Measurements from ENCODE around the gene HS3ST5. TPM values are rescaled to one million over a fixed set of nuclear protein-coding genes. Genes with fewer than 3 reads are reported as not detected.

HS3ST5 gene
- total RNA-seq, 1 donor from 2014 or later = 3.6 TPM

GRCh38 chr6:114376611-114377175 lies 33.9 kb upstream of the HS3ST5 start:
- H3K27ac Mint-ChIP-seq = no peak overlapping the region
- no peaks in the 10 kb centered on the region for H3K9me3 Mint-ChIP-seq
- no peak for DNase-seq (ENCODE audit: extremely low spot score, unreplicated experiment)
- no peaks in the 10 kb centered on the region for H3K4me1 Mint-ChIP-seq (ENCODE audit: unreplicated experiment)
- H3K36me3 Mint-ChIP-seq = no peaks in the 10 kb centered on the region
- H3K4me3 Mint-ChIP-seq = no peak overlapping the region
- TF ChIP-seq CTCF (conservative IDR thresholded peaks at IDR 0.05) = no peak
- H3K27me3 Mint-ChIP-seq = no peaks in the 10 kb centered on the region

GRCh38 chr6:114375541-114376192 lies 32.8 kb upstream of the HS3ST5 start:
- Mint-ChIP-seq H3K9me3 (no peaks in the 10 kb centered on the region), H3K36me3 (no peaks in the 10 kb centered on the region), H3K27ac (no peak overlapping the region), H3K4me1 (ENCODE audit: unreplicated experiment) (no peaks in the 10 kb centered on the region), H3K27me3 (no peaks in the 10 kb centered on the region), H3K4me3 (no peak overlapping the region)
- no peak for DNase-seq (ENCODE audit: extremely low spot score, unreplicated experiment)
- TF ChIP-seq CTCF (conservative IDR thresholded peaks at IDR 0.05) = no peak

- Mint-ChIP-seq H3K4me1 (ENCODE audit: unreplicated experiment) (no peaks in the 10 kb centered on the region), H3K27me3 (no peaks in the 10 kb centered on the region), H3K27ac (no peak overlapping the region), H3K4me3 (no peak overlapping the region), H3K36me3 (no peaks in the 10 kb centered on the region), H3K9me3 (no peaks in the 10 kb centered on the region)
- no peak for TF ChIP-seq CTCF (conservative IDR thresholded peaks at IDR 0.05)
- DNase-seq (ENCODE audit: extremely low spot score, unreplicated experiment) = no peak
Observed at GRCh38 chr6:114367315-114367961, 24.6 kb upstream of the HS3ST5 start.

- Mint-ChIP-seq H3K4me1 (ENCODE audit: unreplicated experiment) (no peaks in the 10 kb centered on the region), H3K36me3 (no peaks in the 10 kb centered on the region), H3K9me3 (no peaks in the 10 kb centered on the region), H3K27me3 (no peaks in the 10 kb centered on the region), H3K27ac (no peak overlapping the region), H3K4me3 (no peak overlapping the region)
- no peak for TF ChIP-seq CTCF (conservative IDR thresholded peaks at IDR 0.05)
- no peak for DNase-seq (ENCODE audit: extremely low spot score, unreplicated experiment)
Observed at GRCh38 chr6:114366899-114367298, 24.1 kb upstream of the HS3ST5 start.

- Mint-ChIP-seq H3K27me3 (no peaks in the 10 kb centered on the region), H3K4me3 (no peak overlapping the region), H3K27ac (no peak overlapping the region), H3K4me1 (ENCODE audit: unreplicated experiment) (no peaks in the 10 kb centered on the region), H3K36me3 (no peaks in the 10 kb centered on the region), H3K9me3 (no peaks in the 10 kb centered on the region)
- TF ChIP-seq CTCF (conservative IDR thresholded peaks at IDR 0.05) = no peak
- DNase-seq (ENCODE audit: extremely low spot score, unreplicated experiment) = no peak
Observed at GRCh38 chr6:114364301-114364700, 21.5 kb upstream of the HS3ST5 start.

Data from type B pancreatic cell (in vitro differentiated cells).